IMR-90 (cell line): ENCODE data around the gene PI4KA. TPM values are rescaled to one million over a fixed set of nuclear protein-coding genes. Genes with fewer than 3 reads are reported as not detected.

ENCODE experiments used
- ATAC-seq: fragments of 200-7000 bp; cut with Tn5 transposase; 2 replicates; pipeline ENCODE4 v1.9.1; 2020; ENCODE audit warnings: low read depth, mild to moderate bottlenecking, moderate library complexity
- BruUV-seq: library from RNA; stranded (reverse); fragments of 400-500 nt; replicated peaks from 2 replicates; lab custom pipeline; 2021; lab: Mats Ljungman, UMichigan
- CTCF ChIA-PET: fragments of 300-600 bp; formaldehyde crosslinking; extraction: SDS; loops from one replicate; lab custom pipeline; 2021; ENCODE audit warnings: antibody characterized with exemption; lab: Yijun Ruan, JAX
- POLR2A ChIA-PET: fragments of 300-600 bp; sonication (Branson Sonifier 250); formaldehyde crosslinking; loops from one replicate; lab custom pipeline; 2022; ENCODE audit warnings: antibody characterized with exemption; ENCODE audit not compliant: unreplicated experiment; lab: Charles Lee
- DNase-seq: peaks from one replicate; pipeline ENCODE4 v3.0.0; 2013
- H2AFZ ChIP-seq: replicated peaks from 2 replicates; pipeline ENCODE3; 2013; ENCODE audit warnings: low read length, mild to moderate bottlenecking; ENCODE audit not compliant: poor library complexity
- H2AK5ac ChIP-seq: 2 replicates; pipeline ENCODE4 v1.6.1; 2013; ENCODE audit warnings: low read depth, low read length, inconsistent platforms
- H2AK9ac ChIP-seq: replicated peaks from 2 replicates; pipeline ENCODE3; 2013; ENCODE audit warnings: mild to moderate bottlenecking, low read depth, low read length, moderate library complexity; ENCODE audit not compliant: poor library complexity
- H2BK120ac ChIP-seq: 2 replicates; pipeline ENCODE4 v1.6.1; 2013; ENCODE audit warnings: low read depth, low read length, inconsistent platforms
- H2BK15ac ChIP-seq: 3 replicates; pipeline ENCODE4 v1.6.1; 2013; ENCODE audit warnings: low read depth, low read length, inconsistent platforms
- H2BK20ac ChIP-seq: 2 replicates; pipeline ENCODE4 v1.6.1; 2013; ENCODE audit warnings: low read depth, mild to moderate bottlenecking, inconsistent platforms, low read length, moderate library complexity
- H2BK5ac ChIP-seq: 2 replicates; pipeline ENCODE4 v1.6.1; 2013; ENCODE audit warnings: mild to moderate bottlenecking, low read depth, low read length, inconsistent platforms; ENCODE audit not compliant: poor library complexity, severe bottlenecking
- H3K14ac ChIP-seq: replicated peaks from 2 replicates; pipeline ENCODE4 v1.6.1; 2013; ENCODE audit warnings: low read depth, low read length, inconsistent platforms
- H3K18ac ChIP-seq: 2 replicates; pipeline ENCODE4 v1.6.1; 2013; ENCODE audit warnings: low read depth, low read length, control low read depth
- H3K23ac ChIP-seq: 2 replicates; pipeline ENCODE4 v1.6.1; 2013; ENCODE audit warnings: low read depth, low read length, inconsistent platforms
- H3K27ac ChIP-seq: 2 replicates; pipeline ENCODE4 v1.5.1; 2013; ENCODE audit warnings: mild to moderate bottlenecking, control low read depth, low read length; ENCODE audit not compliant: insufficient read depth
- H3K27me3 ChIP-seq: 2 replicates; pipeline ENCODE4 v1.6.1; 2013; ENCODE audit warnings: low read length; ENCODE audit not compliant: control insufficient read depth, insufficient read depth
- H3K36me3 ChIP-seq: 2 replicates; pipeline ENCODE4 v1.6.1; 2013; ENCODE audit warnings: low read length, mixed read lengths; ENCODE audit not compliant: control insufficient read depth, insufficient read depth
- H3K4ac ChIP-seq: 2 replicates; pipeline ENCODE4 v1.6.1; 2013; ENCODE audit warnings: low read depth, low read length, inconsistent platforms
- H3K4me1 ChIP-seq: 2 replicates; pipeline ENCODE4 v1.6.1; 2013; ENCODE audit warnings: low read length, mixed read lengths; ENCODE audit not compliant: control insufficient read depth, insufficient read depth
- H3K4me2 ChIP-seq: 2 replicates; pipeline ENCODE4 v1.6.1; 2013; ENCODE audit warnings: low read depth, mild to moderate bottlenecking, control low read depth, low read length, moderate library complexity
- H3K4me3 ChIP-seq: 2 replicates; pipeline ENCODE4 v1.5.1; 2013; ENCODE audit warnings: low read depth, mild to moderate bottlenecking, control low read depth, low read length, moderate library complexity; ENCODE audit not compliant: insufficient read depth
- H3K56ac ChIP-seq: 2 replicates; pipeline ENCODE4 v1.6.1; 2013; ENCODE audit warnings: low read length, inconsistent platforms; ENCODE audit not compliant: insufficient read depth; ENCODE audit errors: extremely low read depth
- H3K79me1 ChIP-seq, 2 experiments: 2 replicates each; pipeline ENCODE4 v1.6.1; 2013; ENCODE audit warnings: low read length in 2 of 2, inconsistent platforms in 1 of 2, low read depth in 1 of 2
- H3K9ac ChIP-seq: 2 replicates; pipeline ENCODE4 v1.6.1; 2013; ENCODE audit warnings: low read depth, low read length, control low read depth
- H3K9me1 ChIP-seq: 2 replicates; pipeline ENCODE4 v1.6.1; 2013; ENCODE audit warnings: low read length, inconsistent platforms; ENCODE audit not compliant: insufficient read depth
- H3K9me3 ChIP-seq: 2 replicates; pipeline ENCODE4 v1.6.1; 2013; ENCODE audit warnings: low read length; ENCODE audit not compliant: control insufficient read depth, insufficient read depth
- H4K20me1 ChIP-seq: 2 replicates; pipeline ENCODE4 v1.6.1; 2013; ENCODE audit warnings: low read length, inconsistent platforms; ENCODE audit not compliant: insufficient read depth
- H4K5ac ChIP-seq: 2 replicates; pipeline ENCODE4 v1.6.1; 2013; ENCODE audit warnings: mild to moderate bottlenecking, low read depth, low read length, control low read depth
- H4K8ac ChIP-seq, 2 experiments: 2 replicates each; pipeline ENCODE4 v1.6.1; 2013; ENCODE audit warnings: low read depth in 2 of 2, low read length in 2 of 2, control low read depth in 1 of 2, inconsistent platforms in 1 of 2
- H4K91ac ChIP-seq: 2 replicates; pipeline ENCODE4 v1.6.1; 2013; ENCODE audit warnings: low read depth, low read length, inconsistent platforms; ENCODE audit not compliant: insufficient read depth
- BHLHE40 ChIP-seq: fragments of 150-350 bp; IDR thresholded peaks from 2 replicates; pipeline ENCODE4 v1.6.1; 2016; ENCODE audit warnings: mild to moderate bottlenecking, low read depth, low read length
- CEBPB ChIP-seq: IDR thresholded peaks from 2 replicates; pipeline ENCODE4 v1.6.1; 2012; ENCODE audit warnings: low read depth, low read length, improper control_type of control experiment
- CHD1 ChIP-seq: IDR thresholded peaks from 2 replicates; pipeline ENCODE4 v1.6.1; 2012; ENCODE audit warnings: low read depth, low read length, improper control_type of control experiment
- MAZ ChIP-seq: IDR thresholded peaks from 2 replicates; pipeline ENCODE4 v1.6.1; 2012; ENCODE audit warnings: low read depth, mild to moderate bottlenecking, low read length, improper control_type of control experiment, moderate library complexity, borderline replicate concordance
- MXI1 ChIP-seq: IDR thresholded peaks from 2 replicates; pipeline ENCODE4 v1.6.1; 2012; ENCODE audit warnings: low read depth, mild to moderate bottlenecking, low read length, moderate library complexity, borderline replicate concordance
- POLR2A ChIP-seq: IDR thresholded peaks from 2 replicates; pipeline ENCODE4 v1.6.1; 2012; ENCODE audit warnings: mild to moderate bottlenecking, low read depth, low read length
- RAD21 ChIP-seq: IDR thresholded peaks from 2 replicates; pipeline ENCODE4 v1.6.1; 2012; ENCODE audit warnings: low read length, improper control_type of control experiment
- RCOR1 ChIP-seq: IDR thresholded peaks from 2 replicates; pipeline ENCODE4 v1.6.1; 2012; ENCODE audit warnings: mild to moderate bottlenecking, low read length, improper control_type of control experiment; ENCODE audit not compliant: insufficient replicate concordance
- RFX5 ChIP-seq: IDR thresholded peaks from 2 replicates; pipeline ENCODE4 v1.8.0; 2012; ENCODE audit warnings: low read depth, mild to moderate bottlenecking, low read length, moderate library complexity
- SMC3 ChIP-seq: fragments of 150-350 bp; IDR thresholded peaks from 2 replicates; pipeline ENCODE4 v1.6.1; 2016; ENCODE audit warnings: low read depth, mild to moderate bottlenecking, antibody characterized with exemption, low read length, moderate library complexity
- WGBS, 2 experiments: methylation state at CpG; one replicate each; pipeline versions ENCODE4 v1.1.5 to v1.1.7; 2013; ENCODE audit warnings: missing lambda C conversion rate in 2 of 2; ENCODE audit not compliant: insufficient read length in 1 of 2; ENCODE audit errors: extremely low coverage in 2 of 2; 5-methylcytosine and 5-hydroxymethylcytosine counted together
- dilution Hi-C: fragments of 300-500 bp; cut with HindIII; formaldehyde crosslinking; loops from one replicate; pipeline ENCODE4 v1.14.3; 2018; ENCODE audit warnings: low sequenced_read_pairs; ENCODE audit not compliant: unreplicated experiment
- in situ Hi-C: fragments of 300-500 bp; cut with MboI; formaldehyde crosslinking; loops from 3 replicates; pipeline ENCODE4 v1.14.3; 2019; ENCODE audit warnings: low sequenced_read_pairs, inconsistent platforms, mixed read lengths
- intact Hi-C: fragments of 100-400 bp; cut with micrococcal nuclease; formaldehyde crosslinking; loops from 2 replicates; pipeline ENCODE4 v1.10.0; 2022
- polyA plus RNA-seq, 3 experiments: library from polyadenylated mRNA; depleted of rRNA; stranded (reverse); fragments of >200 nt; gene quantifications; 2 replicates each; pipeline ENCODE4 v1.2.3, GENCODE V29; 2012; ENCODE audit warnings: low replicate concordance in 1 of 3
- total RNA-seq: library from RNA; depleted of rRNA; stranded (reverse); fragments of >200 nt; gene quantifications from 2 replicates; pipeline ENCODE4 v1.2.3, GENCODE V29; 2012
- TF ChIP-seq, protein P1 (sequence below): conservative IDR thresholded peaks from 2 replicates; pipeline ENCODE4 v1.5.1; 2012; ENCODE audit warnings: mild to moderate bottlenecking, low read depth, low read length, improper control_type of control experiment
- TF ChIP-seq, protein P2 (sequence below): fragments of 150-350 bp; IDR thresholded peaks from 2 replicates; pipeline ENCODE4 v1.6.1; 2016; ENCODE audit warnings: low read depth, mild to moderate bottlenecking, low read length, moderate library complexity, borderline replicate concordance

PI4KA gene
- total and polyA plus RNA-seq, 2 of the 4 experiments (the other 2 are of a cell fraction): 16.8 to 35.5 TPM

DNA sequence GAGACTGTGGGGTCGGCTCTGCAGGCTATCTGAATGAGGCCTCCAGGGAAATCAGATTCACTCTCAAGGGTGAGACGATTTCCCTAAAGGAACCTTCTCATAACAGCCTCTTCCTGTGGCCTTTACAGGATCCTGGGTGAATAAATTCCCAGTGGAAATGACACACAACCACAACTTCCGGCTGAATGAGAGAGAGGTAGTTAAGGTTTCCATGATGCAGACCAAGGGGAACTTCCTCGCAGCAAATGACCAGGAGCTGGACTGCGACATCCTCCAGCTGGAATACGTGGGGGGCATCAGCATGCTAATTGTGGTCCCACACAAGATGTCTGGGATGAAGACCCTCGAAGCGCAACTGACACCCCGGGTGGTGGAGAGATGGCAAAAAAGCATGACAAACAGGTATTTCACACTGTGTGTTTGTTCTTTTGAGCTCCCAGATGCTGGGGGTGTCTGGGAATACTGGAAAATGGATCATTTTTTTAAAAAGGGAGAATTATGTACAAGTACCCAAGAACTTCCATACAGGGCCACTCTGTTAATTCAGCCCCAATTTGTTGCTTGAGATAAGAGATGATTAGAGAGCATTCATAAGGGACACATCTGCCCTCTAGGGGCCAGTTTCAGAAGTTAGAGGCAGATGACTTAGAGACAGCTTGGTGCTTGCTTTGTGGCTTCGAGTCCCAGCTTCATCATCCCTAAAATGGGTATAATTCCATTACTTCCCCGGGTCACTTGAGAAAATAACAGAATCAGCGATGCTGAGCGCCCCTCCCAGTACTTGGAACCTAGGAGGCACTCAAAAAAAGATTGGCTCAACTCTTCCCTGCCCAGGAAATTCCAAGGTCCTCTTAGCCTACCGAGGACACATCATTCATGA lies 74.5 kb downstream of the PI4KA start:
- DNase-seq (peak; percentile 74), ATAC-seq (peak; percentile 86)
- 75% methylated on average over 2 of the region's 14 CpGs; no CpG with 5 or more reads in 1 of the 2 experiments for WGBS, 2 experiments
- Histone ChIP-seq H3K9me3 (no peaks in the 10 kb centered on the region), H2AK9ac (no peak overlapping the region), H3K36me3 (peaks cover 26% of the 10 kb centered on the region), H4K5ac (no peak overlapping the region), H3K18ac (no peak overlapping the region), H3K9ac (no peak overlapping the region), H3K56ac (no peak overlapping the region), H3K9me1 (peaks cover 29% of the 10 kb centered on the region), H2BK15ac (no peak overlapping the region), H3K27ac (no peak overlapping the region), H2BK5ac (no peak overlapping the region), H3K4me3 (no peak overlapping the region), H3K23ac (no peak overlapping the region), H3K4me1 (peaks cover 6% of the 10 kb centered on the region), H3K4me2 (no peak overlapping the region), H2BK120ac (no peak overlapping the region), H2AK5ac (no peak overlapping the region), H3K14ac (no peak overlapping the region), H4K20me1 (peaks cover 6% of the 10 kb centered on the region; the same call in 1 of the 2 replicates), H3K79me1 (peaks cover 4 to 33% of the 10 kb centered on the region in 2 experiments; a peak in 3 of 4 replicates), H4K91ac (no peak overlapping the region), H3K27me3 (no peaks in the 10 kb centered on the region), H2BK20ac (no peak overlapping the region), H2AFZ (no peak overlapping the region), H4K8ac (peak overlapping the region in 1 of 2 experiments; percentile 38; a peak in 1 of 4 replicates), H3K4ac (no peak overlapping the region)
- dilution Hi-C loops (no loop called here), intact Hi-C loops (no loop called here), in situ Hi-C loops (loop anchor here (10.0 kb wide), 1 partner anchor 59 kb away; no protein-coding TSS in a partner anchor)
- CTCF ChIA-PET: interaction anchor here (0.6 to 1.5 kb wide), 4 partner anchors 9 to 87 kb away, joined by 3 to 9 read pairs (median 4); no protein-coding TSS in a partner anchor
- TF ChIP-seq CHD1: no peak
- TF ChIP-seq, protein P1, sequence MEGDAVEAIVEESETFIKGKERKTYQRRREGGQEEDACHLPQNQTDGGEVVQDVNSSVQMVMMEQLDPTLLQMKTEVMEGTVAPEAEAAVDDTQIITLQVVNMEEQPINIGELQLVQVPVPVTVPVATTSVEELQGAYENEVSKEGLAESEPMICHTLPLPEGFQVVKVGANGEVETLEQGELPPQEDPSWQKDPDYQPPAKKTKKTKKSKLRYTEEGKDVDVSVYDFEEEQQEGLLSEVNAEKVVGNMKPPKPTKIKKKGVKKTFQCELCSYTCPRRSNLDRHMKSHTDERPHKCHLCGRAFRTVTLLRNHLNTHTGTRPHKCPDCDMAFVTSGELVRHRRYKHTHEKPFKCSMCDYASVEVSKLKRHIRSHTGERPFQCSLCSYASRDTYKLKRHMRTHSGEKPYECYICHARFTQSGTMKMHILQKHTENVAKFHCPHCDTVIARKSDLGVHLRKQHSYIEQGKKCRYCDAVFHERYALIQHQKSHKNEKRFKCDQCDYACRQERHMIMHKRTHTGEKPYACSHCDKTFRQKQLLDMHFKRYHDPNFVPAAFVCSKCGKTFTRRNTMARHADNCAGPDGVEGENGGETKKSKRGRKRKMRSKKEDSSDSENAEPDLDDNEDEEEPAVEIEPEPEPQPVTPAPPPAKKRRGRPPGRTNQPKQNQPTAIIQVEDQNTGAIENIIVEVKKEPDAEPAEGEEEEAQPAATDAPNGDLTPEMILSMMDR: peak; percentile 63
- TF ChIP-seq SMC3: no peak
- TF ChIP-seq RAD21: peak; percentile 56
- no peak for TF ChIP-seq MXI1
- no peak for TF ChIP-seq BHLHE40
- TF ChIP-seq CEBPB: no peak
- TF ChIP-seq, protein P2, sequence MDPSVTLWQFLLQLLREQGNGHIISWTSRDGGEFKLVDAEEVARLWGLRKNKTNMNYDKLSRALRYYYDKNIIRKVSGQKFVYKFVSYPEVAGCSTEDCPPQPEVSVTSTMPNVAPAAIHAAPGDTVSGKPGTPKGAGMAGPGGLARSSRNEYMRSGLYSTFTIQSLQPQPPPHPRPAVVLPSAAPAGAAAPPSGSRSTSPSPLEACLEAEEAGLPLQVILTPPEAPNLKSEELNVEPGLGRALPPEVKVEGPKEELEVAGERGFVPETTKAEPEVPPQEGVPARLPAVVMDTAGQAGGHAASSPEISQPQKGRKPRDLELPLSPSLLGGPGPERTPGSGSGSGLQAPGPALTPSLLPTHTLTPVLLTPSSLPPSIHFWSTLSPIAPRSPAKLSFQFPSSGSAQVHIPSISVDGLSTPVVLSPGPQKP: no peak
- TF ChIP-seq POLR2A: no peak
- no peak for TF ChIP-seq RFX5
- no peak for TF ChIP-seq MAZ
- TF ChIP-seq RCOR1: no peak
- POLR2A ChIA-PET: no interaction called here
- no TSS peak for BruUV-seq
